Stimulated activated CD8-positive, alpha-beta memory T cell treated with anti-CD3 and anti-CD28 coated beads, Interleukin-12 subunit alpha, Interleukin-12 subunit beta, amount 100 ng/mL, for 24 hours (primary cell): ENCODE measurements around the gene FAM72A.
"Not testable (repeated sequence)": the region's sequence is repeated elsewhere in the genome, so short reads cannot be mapped to it uniquely, and the experiment has no call there.

Experiments
- DNase-seq: peaks from one replicate; pipeline ENCODE4 v3.0.0-alpha.2; 2020; ENCODE audit errors: extremely low read depth

Gene FAM72A

GRCh38 chr1:206202789-206203363 lies at the start of gene FAM72A:
TSS of gene FAM72A (minus strand) at chr1:206202839. CDS start at chr1:206202025, 814 bp downstream.
- peak; percentile 87 for DNase-seq

- not testable (repeated sequence) for DNase-seq
These were observed 48.5 kb upstream of the FAM72A start for GRCh38 chr1:206250953-206251681.

GRCh38 chr1:206246129-206246886 lies 43.7 kb upstream of the FAM72A start:
- not testable (repeated sequence) for DNase-seq

- DNase-seq = not testable (repeated sequence)
These were observed 42.8 kb upstream of the FAM72A start for GRCh38 chr1:206245479-206245878.

GRCh38 chr1:206243335-206243734 lies 40.7 kb upstream of the FAM72A start:
- not testable (repeated sequence) for DNase-seq

GRCh38 chr1:206240288-206240687 lies 37.6 kb upstream of the FAM72A start:
- not testable (repeated sequence) for DNase-seq

GRCh38 chr1:206235190-206235589 lies 32.6 kb upstream of the FAM72A start:
- not testable (repeated sequence) for DNase-seq

- DNase-seq = not testable (repeated sequence)
These were observed 31.7 kb upstream of the FAM72A start for GRCh38 chr1:206234189-206234916.

GRCh38 chr1:206232970-206233645 lies 30.5 kb upstream of the FAM72A start:
- DNase-seq = not testable (repeated sequence)

GRCh38 chr1:206231989-206232388 lies 29.4 kb upstream of the FAM72A start:
- DNase-seq = not testable (repeated sequence)

- DNase-seq = not testable (repeated sequence)
These were observed 26.6 kb upstream of the FAM72A start for GRCh38 chr1:206229286-206229685.

GRCh38 chr1:206226886-206227285 lies 24.2 kb upstream of the FAM72A start:
- DNase-seq = not testable (repeated sequence)

- not testable (repeated sequence) for DNase-seq
These were observed 22.7 kb upstream of the FAM72A start for GRCh38 chr1:206225386-206225785.

- DNase-seq = not testable (repeated sequence)
These were observed 21.6 kb upstream of the FAM72A start for GRCh38 chr1:206224190-206224776.

- not testable (repeated sequence) for DNase-seq
These were observed 18.9 kb upstream of the FAM72A start for GRCh38 chr1:206221585-206221984.

GRCh38 chr1:206220332-206221000 lies 17.8 kb upstream of the FAM72A start:
- not testable (repeated sequence) for DNase-seq

GRCh38 chr1:206219514-206220331 lies 17.1 kb upstream of the FAM72A start:
- DNase-seq = not testable (repeated sequence)

- DNase-seq = not testable (repeated sequence)
These were observed 16.1 kb upstream of the FAM72A start for GRCh38 chr1:206218765-206219164.

- DNase-seq = not testable (repeated sequence)
These were observed 15.6 kb upstream of the FAM72A start for GRCh38 chr1:206218285-206218684.
